Mesendoderm (in vitro differentiated cells): ENCODE data around the gene KCNAB3. TPM values are rescaled to one million over a fixed set of nuclear protein-coding genes. Genes with fewer than 3 reads are reported as not detected.

Experiments used
- DNase-seq: peaks from one replicate; pipeline ENCODE4 v3.0.0; 2013
- H2AK5ac ChIP-seq: 2 replicates; pipeline ENCODE4 v1.6.1; 2013; ENCODE audit warnings: low read length, inconsistent platforms
- H2BK120ac ChIP-seq: 2 replicates; pipeline ENCODE4 v1.6.1; 2013; ENCODE audit warnings: low read depth, mild to moderate bottlenecking, low read length, moderate library complexity, mixed read lengths
- H2BK15ac ChIP-seq: replicated peaks from 2 replicates; pipeline ENCODE4 v1.6.1; 2013; ENCODE audit warnings: low read depth, mild to moderate bottlenecking, moderate library complexity
- H2BK5ac ChIP-seq: 2 replicates; pipeline ENCODE4 v1.6.1; 2013; ENCODE audit warnings: low read length, inconsistent platforms
- H3K18ac ChIP-seq: 2 replicates; pipeline ENCODE4 v1.6.1; 2013; ENCODE audit warnings: mild to moderate bottlenecking, low read length, mixed read lengths
- H3K23ac ChIP-seq: one replicate; pipeline ENCODE4 v1.6.1; 2013; ENCODE audit warnings: low read length
- H3K27ac ChIP-seq: 2 replicates; pipeline ENCODE4 v1.5.1; 2013; ENCODE audit warnings: low read depth, mild to moderate bottlenecking, inconsistent platforms, low read length, moderate library complexity
- H3K27me3 ChIP-seq: 2 replicates; pipeline ENCODE4 v1.6.1; 2013; ENCODE audit warnings: low read length, control low read depth, mild to moderate bottlenecking, inconsistent platforms; ENCODE audit not compliant: insufficient read depth, poor library complexity
- H3K36me3 ChIP-seq: 2 replicates; pipeline ENCODE4 v1.6.1; 2013; ENCODE audit warnings: low read length, inconsistent platforms; ENCODE audit not compliant: control insufficient read depth, insufficient read depth
- H3K4ac ChIP-seq: one replicate; pipeline ENCODE4 v1.6.1; 2013; ENCODE audit warnings: low read depth, mild to moderate bottlenecking, low read length, moderate library complexity
- H3K4me1 ChIP-seq: 2 replicates; pipeline ENCODE4 v1.6.1; 2013; ENCODE audit warnings: low read depth, low read length, inconsistent platforms; ENCODE audit not compliant: control insufficient read depth
- H3K4me2 ChIP-seq: 2 replicates; pipeline ENCODE4 v1.6.1; 2013; ENCODE audit warnings: low read length
- H3K4me3 ChIP-seq: 2 replicates; pipeline ENCODE4 v1.5.1; 2013; ENCODE audit warnings: mild to moderate bottlenecking, low read length
- H3K56ac ChIP-seq: one replicate; pipeline ENCODE4 v1.6.1; 2013; ENCODE audit warnings: low read length
- H3K79me1 ChIP-seq: 2 replicates; pipeline ENCODE4 v1.6.1; 2013; ENCODE audit warnings: low read length, inconsistent platforms
- H3K79me2 ChIP-seq: 2 replicates; pipeline ENCODE4 v1.6.1; 2013; ENCODE audit warnings: mild to moderate bottlenecking, low read length; ENCODE audit not compliant: control insufficient read depth, insufficient read depth
- H3K9ac ChIP-seq: 2 replicates; pipeline ENCODE4 v1.6.1; 2013; ENCODE audit warnings: low read length, inconsistent platforms
- H4K5ac ChIP-seq: one replicate; pipeline ENCODE4 v1.6.1; 2013; ENCODE audit warnings: low read length
- H4K8ac ChIP-seq: one replicate; pipeline ENCODE4 v1.6.1; 2013; ENCODE audit warnings: low read depth, mild to moderate bottlenecking, control low read depth, low read length, moderate library complexity
- WGBS: extraction: QIAGEN DNeasy Blood & Tissue Kit; methylation state at CpG from one replicate; pipeline ENCODE4 v1.1.7; 2013; ENCODE audit warnings: low lambda C conversion rate, missing lambda C conversion rate; ENCODE audit not compliant: insufficient coverage; ENCODE audit errors: extremely low coverage; 5-methylcytosine and 5-hydroxymethylcytosine counted together
- small RNA-seq: library from polyadenylated mRNA; stranded (forward); fragments of <200 nt; extraction: miRNeasy Mini kit (QIAGEN cat#:217004); gene quantifications from one replicate; pipeline ENCODE3, GENCODE V24; 2013; ENCODE audit not compliant: insufficient read depth

KCNAB3 gene

DNA sequence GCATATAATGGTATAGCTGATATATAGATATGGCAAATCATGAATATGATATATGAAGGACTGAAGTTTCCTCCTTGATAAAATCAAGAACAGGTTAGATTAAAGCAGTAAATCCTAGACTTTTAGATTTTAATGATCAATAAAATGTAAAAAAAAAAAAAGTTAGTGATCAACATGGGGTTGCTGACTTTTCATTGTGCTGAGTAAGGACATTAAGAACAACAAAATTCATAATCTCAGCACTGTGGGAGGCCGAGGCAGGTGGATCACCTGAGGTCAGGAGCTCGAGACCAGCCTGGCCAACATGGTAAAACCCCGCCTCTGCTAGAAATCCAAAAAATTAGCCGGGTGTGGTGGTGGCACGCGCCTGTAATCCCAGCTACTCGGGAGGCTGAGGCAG is 51.4 kb downstream of the KCNAB3 start:
- no peak overlapping the region for H3K4me2 ChIP-seq
- DNase-seq, result no peak
- H4K8ac ChIP-seq, result no peak overlapping the region
- H3K56ac ChIP-seq, result no peak overlapping the region
- H3K79me1 ChIP-seq, result peaks cover 3% of the 10 kb centered on the region
- H3K23ac ChIP-seq, result no peak overlapping the region
- H2BK15ac ChIP-seq, result no peak overlapping the region
- H3K18ac ChIP-seq, result no peak overlapping the region
- no peak overlapping the region for H3K4me3 ChIP-seq
- no peaks in the 10 kb centered on the region for H3K79me2 ChIP-seq
- no peak overlapping the region for H2AK5ac ChIP-seq
- H4K5ac ChIP-seq, result no peak overlapping the region
- H2BK5ac ChIP-seq, result no peak overlapping the region
- H3K4ac ChIP-seq, result no peak overlapping the region
- H3K27ac ChIP-seq, result no peak overlapping the region
- WGBS, result no CpG with 5 or more reads among the region's 7 CpGs
- H3K4me1 ChIP-seq, result no peaks in the 10 kb centered on the region
- no peaks in the 10 kb centered on the region for H3K27me3 ChIP-seq
- peaks cover 11% of the 10 kb centered on the region for H3K36me3 ChIP-seq
- no peak overlapping the region for H2BK120ac ChIP-seq
- H3K9ac ChIP-seq, result no peak overlapping the region

DNA sequence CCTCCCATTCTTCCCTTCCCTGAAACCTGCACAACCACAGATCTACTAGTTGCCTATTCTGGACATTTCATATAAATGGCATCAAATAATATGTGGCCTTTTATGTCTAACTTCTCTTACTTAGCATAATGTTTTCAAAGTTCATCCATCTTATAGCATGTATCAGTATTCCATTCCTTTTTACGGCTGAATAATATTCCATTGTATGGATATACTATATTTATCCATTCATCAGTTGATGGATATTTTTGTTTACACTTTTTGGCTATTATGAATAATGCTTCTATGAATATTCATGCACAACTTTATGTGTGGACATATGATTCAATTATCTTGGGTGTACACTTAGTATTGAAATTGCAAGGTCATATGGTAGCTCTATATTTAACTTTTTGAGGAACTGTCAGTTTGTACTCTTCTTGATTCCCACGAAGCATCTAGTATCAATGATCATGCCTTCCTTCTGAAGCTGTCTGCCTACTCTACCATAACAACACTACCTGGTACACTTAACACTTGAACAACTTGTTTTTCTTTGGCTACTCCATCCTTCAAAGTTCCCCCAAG is 53.8 kb downstream of the KCNAB3 start:
- Histone ChIP-seq H2AK5ac (no peak overlapping the region), H3K36me3 (peaks cover 9% of the 10 kb centered on the region), H3K9ac (no peak overlapping the region), H3K79me1 (peaks cover 1% of the 10 kb centered on the region), H3K18ac (no peak overlapping the region), H3K56ac (no peak overlapping the region), H3K4me2 (no peak overlapping the region), H4K8ac (no peak overlapping the region), H4K5ac (no peak overlapping the region), H3K23ac (no peak overlapping the region), H3K27ac (no peak overlapping the region), H2BK120ac (no peak overlapping the region), H2BK5ac (no peak overlapping the region), H3K27me3 (no peaks in the 10 kb centered on the region), H3K4ac (no peak overlapping the region), H3K4me1 (no peaks in the 10 kb centered on the region), H3K4me3 (no peak overlapping the region), H2BK15ac (no peak overlapping the region), H3K79me2 (no peaks in the 10 kb centered on the region)
- no CpG with 5 or more reads among the region's 2 CpGs for WGBS
- no peak for DNase-seq

DNA sequence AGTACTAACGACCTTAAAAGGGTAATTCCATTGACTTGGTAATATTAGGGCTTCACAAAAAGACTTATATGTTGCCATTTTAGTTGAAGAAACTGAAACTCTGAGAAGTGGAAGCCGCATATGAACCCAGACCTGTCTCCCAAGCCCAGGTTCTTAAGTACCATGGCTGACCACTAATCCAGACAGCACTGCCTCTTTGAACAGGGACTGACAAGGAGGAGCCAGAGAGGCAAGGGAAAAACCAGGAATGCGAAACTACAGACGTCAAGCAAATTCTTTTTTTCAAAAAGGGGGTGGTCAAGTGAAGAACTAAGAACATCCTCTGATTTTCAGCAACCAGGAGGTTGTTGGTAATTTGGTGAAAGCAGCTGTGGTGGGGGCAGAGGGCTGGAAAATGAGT is 56.6 kb downstream of the KCNAB3 start:
- Histone ChIP-seq H3K23ac (no peak overlapping the region), H3K79me1 (no peaks in the 10 kb centered on the region), H2BK120ac (no peak overlapping the region), H3K4me1 (no peaks in the 10 kb centered on the region), H3K27ac (no peak overlapping the region), H3K4ac (no peak overlapping the region), H3K36me3 (peaks cover 2% of the 10 kb centered on the region), H2BK5ac (no peak overlapping the region), H3K4me2 (no peak overlapping the region), H3K9ac (no peak overlapping the region), H3K56ac (no peak overlapping the region), H3K79me2 (no peaks in the 10 kb centered on the region), H3K18ac (no peak overlapping the region), H4K8ac (no peak overlapping the region), H2BK15ac (no peak overlapping the region), H3K27me3 (no peaks in the 10 kb centered on the region), H2AK5ac (no peak overlapping the region), H3K4me3 (no peak overlapping the region), H4K5ac (no peak overlapping the region)
- no peak for DNase-seq
- no CpG with 5 or more reads among the region's 4 CpGs for WGBS

Small RNAs within 50 kb of the gene (small RNA-seq; reads per million reads assigned to genes)
- not detected for gene SCARNA21
